WTC11 (cell line): ENCODE measurements around the gene DYNLT3. TPM values are rescaled to one million over a fixed set of nuclear protein-coding genes. Genes with fewer than 3 reads are reported as not detected.

ENCODE experiments used
- ATAC-seq: fragments of 200-7000 bp; cut with Tn5 transposase; 2 replicates; pipeline ENCODE4 v1.10.0; 2021; ENCODE audit warnings: mild to moderate bottlenecking, moderate library complexity
- CTCF ChIA-PET: fragments of 300-600 bp; sonication (Branson Sonifier 250); formaldehyde crosslinking; loops from one replicate; lab custom pipeline; 2021; ENCODE audit warnings: antibody characterized with exemption; lab: Charles Lee
- POLR2A ChIA-PET: fragments of 350-600 bp; sonication (Branson Sonifier 250); formaldehyde crosslinking; loops from one replicate; lab custom pipeline; 2021; ENCODE audit warnings: antibody characterized with exemption; lab: Charles Lee
- DNase-seq: peaks from one replicate; pipeline ENCODE4 v3.0.0; 2021; ENCODE audit warnings: low spot score
- H3K27ac Mint-ChIP-seq: 2 replicates; pipeline ENCODE4 v1.8.0; 2021; ENCODE audit warnings: mixed read lengths
- H3K27me3 Mint-ChIP-seq: 2 replicates; pipeline ENCODE4 v1.8.0; 2021; ENCODE audit warnings: low read depth, mild to moderate bottlenecking, moderate library complexity, mixed read lengths
- H3K36me3 Mint-ChIP-seq: 2 replicates; pipeline ENCODE4 v1.8.0; 2021; ENCODE audit warnings: mixed read lengths
- H3K4me1 Mint-ChIP-seq: 2 replicates; pipeline ENCODE4 v1.8.0; 2022; ENCODE audit warnings: mixed read lengths
- H3K4me3 Mint-ChIP-seq: 2 replicates; pipeline ENCODE4 v1.8.0; 2021; ENCODE audit warnings: mild to moderate bottlenecking, moderate library complexity, mixed read lengths
- H3K9me3 Mint-ChIP-seq: 2 replicates; pipeline ENCODE4 v1.8.0; 2021; ENCODE audit warnings: mixed read lengths
- CREM ChIP-seq: sonication (generic); formaldehyde crosslinking; IDR thresholded peaks from 2 replicates; pipeline ENCODE4 v1.8.1; 2022; ENCODE audit warnings: mild to moderate bottlenecking, missing genetic modification reagents, moderate library complexity
- CTCF ChIP-seq: fragments of 200-600 bp; IDR thresholded peaks from 2 replicates; pipeline ENCODE4 v1.8.0; 2022; ENCODE audit warnings: antibody characterized with exemption
- E2F1 ChIP-seq: sonication (generic); formaldehyde crosslinking; IDR thresholded peaks from 2 replicates; pipeline ENCODE4 v1.8.0; 2022; ENCODE audit warnings: mild to moderate bottlenecking, missing genetic modification reagents
- EMX1 ChIP-seq: fragments of 250-450 bp; sonication (Bioruptor Pico); IDR thresholded peaks from 2 replicates; pipeline ENCODE4 v1.8.0; 2021; ENCODE audit warnings: mild to moderate bottlenecking
- ERG ChIP-seq: fragments of 250-450 bp; sonication (Bioruptor Pico); IDR thresholded peaks from 2 replicates; pipeline ENCODE4 v1.8.0; 2021; ENCODE audit warnings: mild to moderate bottlenecking
- FOXJ3 ChIP-seq: sonication (generic); formaldehyde crosslinking; IDR thresholded peaks from 2 replicates; pipeline ENCODE4 v1.9.0; 2021; ENCODE audit warnings: missing genetic modification reagents, mild to moderate bottlenecking, borderline replicate concordance
- FOXP1 ChIP-seq: sonication (generic); formaldehyde crosslinking; IDR thresholded peaks from 2 replicates; pipeline ENCODE4 v1.8.0; 2022; ENCODE audit warnings: missing genetic modification reagents, mild to moderate bottlenecking, moderate library complexity, borderline replicate concordance
- HMGA2 ChIP-seq: fragments of 250-450 bp; sonication (Bioruptor Pico); IDR thresholded peaks from 2 replicates; pipeline ENCODE4 v1.4.0; 2021; ENCODE audit warnings: mild to moderate bottlenecking, moderate library complexity
- NFYB ChIP-seq: sonication (generic); formaldehyde crosslinking; conservative IDR thresholded peaks from 2 replicates; pipeline ENCODE4 v1.8.0; 2022; ENCODE audit warnings: low read depth, missing genetic modification reagents
- NR1H2 ChIP-seq: sonication (generic); formaldehyde crosslinking; IDR thresholded peaks from 2 replicates; pipeline ENCODE4 v1.9.0; 2021; ENCODE audit warnings: mild to moderate bottlenecking, moderate library complexity, missing genetic modification reagents
- OVOL2 ChIP-seq: fragments of 250-450 bp; sonication (Bioruptor Pico); IDR thresholded peaks from 2 replicates; pipeline ENCODE4 v1.9.0; 2021; ENCODE audit warnings: mild to moderate bottlenecking, borderline replicate concordance
- PRRX2 ChIP-seq: fragments of 250-450 bp; sonication (Bioruptor Pico); IDR thresholded peaks from 2 replicates; pipeline ENCODE4 v1.8.0; 2021; ENCODE audit warnings: mild to moderate bottlenecking
- SOX15 ChIP-seq: fragments of 250-450 bp; sonication (Bioruptor Pico); IDR thresholded peaks from 2 replicates; pipeline ENCODE4 v1.9.0; 2021; ENCODE audit warnings: mild to moderate bottlenecking
- ZNF138 ChIP-seq: sonication (generic); formaldehyde crosslinking; conservative IDR thresholded peaks from 2 replicates; pipeline ENCODE4 v1.8.1; 2022; ENCODE audit warnings: mild to moderate bottlenecking, moderate library complexity, missing genetic modification reagents
- ZNF317 ChIP-seq: sonication (generic); formaldehyde crosslinking; IDR thresholded peaks from 2 replicates; pipeline ENCODE4 v1.8.1; 2023; ENCODE audit warnings: low read depth, mild to moderate bottlenecking, moderate library complexity, missing genetic modification reagents, borderline replicate concordance
- ZNF416 ChIP-seq: fragments of 250-450 bp; sonication (Bioruptor Pico); IDR thresholded peaks from 2 replicates; pipeline ENCODE4 v1.9.0; 2021; ENCODE audit warnings: mild to moderate bottlenecking, inconsistent platforms
- total RNA-seq: library from RNA; stranded (reverse); gene quantifications from 3 replicates; pipeline ENCODE4 v1.2.3, GENCODE V29; 2021
- TF ChIP-seq, protein P1 (sequence below): fragments of 250-450 bp; sonication (Bioruptor Pico); IDR thresholded peaks from 2 replicates; pipeline ENCODE4 v1.9.0; 2021; ENCODE audit warnings: mild to moderate bottlenecking
- TF ChIP-seq, protein P2 (sequence below): sonication (generic); formaldehyde crosslinking; IDR thresholded peaks from 2 replicates; pipeline ENCODE4 v1.8.1; 2023; ENCODE audit warnings: mild to moderate bottlenecking, missing genetic modification reagents, moderate library complexity
- TF ChIP-seq, protein P3 (sequence below): fragments of 250-450 bp; sonication (Bioruptor Pico); conservative IDR thresholded peaks from 2 replicates; pipeline ENCODE4 v1.9.0; 2021; ENCODE audit warnings: mild to moderate bottlenecking
- TF ChIP-seq, protein P4 (sequence below): sonication (generic); formaldehyde crosslinking; IDR thresholded peaks from 2 replicates; pipeline ENCODE4 v1.8.0; 2023; ENCODE audit warnings: mild to moderate bottlenecking, missing genetic modification reagents

Gene DYNLT3
- total RNA-seq, 1 experiment from 2014 or later = 5.1 TPM

DNA sequence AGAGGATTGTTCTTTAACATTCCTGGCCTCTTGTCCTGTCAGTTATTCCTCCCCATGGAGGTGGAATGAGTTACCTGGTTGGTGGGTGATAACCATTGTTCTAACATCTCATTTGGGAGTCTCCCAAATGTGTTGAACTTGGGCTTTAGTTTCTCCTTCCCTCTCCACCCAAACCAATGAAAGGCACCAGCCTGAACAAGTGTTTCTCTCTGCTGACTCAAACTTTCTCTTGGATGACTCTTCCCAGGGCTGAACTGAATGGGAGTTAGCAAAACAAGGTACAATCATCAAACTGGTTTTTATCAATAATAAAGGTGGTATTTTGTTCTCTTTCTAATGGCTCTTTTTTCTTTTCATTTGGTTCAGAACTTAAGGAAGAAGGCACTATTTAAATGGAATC, 2.7 kb downstream of the DYNLT3 start:
- no peak overlapping the region for H3K4me3 Mint-ChIP-seq
- no peak for TF ChIP-seq CTCF
- TF ChIP-seq, protein P1, sequence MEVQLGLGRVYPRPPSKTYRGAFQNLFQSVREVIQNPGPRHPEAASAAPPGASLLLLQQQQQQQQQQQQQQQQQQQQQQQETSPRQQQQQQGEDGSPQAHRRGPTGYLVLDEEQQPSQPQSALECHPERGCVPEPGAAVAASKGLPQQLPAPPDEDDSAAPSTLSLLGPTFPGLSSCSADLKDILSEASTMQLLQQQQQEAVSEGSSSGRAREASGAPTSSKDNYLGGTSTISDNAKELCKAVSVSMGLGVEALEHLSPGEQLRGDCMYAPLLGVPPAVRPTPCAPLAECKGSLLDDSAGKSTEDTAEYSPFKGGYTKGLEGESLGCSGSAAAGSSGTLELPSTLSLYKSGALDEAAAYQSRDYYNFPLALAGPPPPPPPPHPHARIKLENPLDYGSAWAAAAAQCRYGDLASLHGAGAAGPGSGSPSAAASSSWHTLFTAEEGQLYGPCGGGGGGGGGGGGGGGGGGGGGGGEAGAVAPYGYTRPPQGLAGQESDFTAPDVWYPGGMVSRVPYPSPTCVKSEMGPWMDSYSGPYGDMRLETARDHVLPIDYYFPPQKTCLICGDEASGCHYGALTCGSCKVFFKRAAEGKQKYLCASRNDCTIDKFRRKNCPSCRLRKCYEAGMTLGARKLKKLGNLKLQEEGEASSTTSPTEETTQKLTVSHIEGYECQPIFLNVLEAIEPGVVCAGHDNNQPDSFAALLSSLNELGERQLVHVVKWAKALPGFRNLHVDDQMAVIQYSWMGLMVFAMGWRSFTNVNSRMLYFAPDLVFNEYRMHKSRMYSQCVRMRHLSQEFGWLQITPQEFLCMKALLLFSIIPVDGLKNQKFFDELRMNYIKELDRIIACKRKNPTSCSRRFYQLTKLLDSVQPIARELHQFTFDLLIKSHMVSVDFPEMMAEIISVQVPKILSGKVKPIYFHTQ (CRISPR knock-in tag) = no peak
- no peak for TF ChIP-seq ZNF416 (CRISPR knock-in tag)
- no peak for TF ChIP-seq NFYB (CRISPR knock-in tag)
- TF ChIP-seq NR1H2 (CRISPR knock-in tag) = no peak
- TF ChIP-seq, protein P2, sequence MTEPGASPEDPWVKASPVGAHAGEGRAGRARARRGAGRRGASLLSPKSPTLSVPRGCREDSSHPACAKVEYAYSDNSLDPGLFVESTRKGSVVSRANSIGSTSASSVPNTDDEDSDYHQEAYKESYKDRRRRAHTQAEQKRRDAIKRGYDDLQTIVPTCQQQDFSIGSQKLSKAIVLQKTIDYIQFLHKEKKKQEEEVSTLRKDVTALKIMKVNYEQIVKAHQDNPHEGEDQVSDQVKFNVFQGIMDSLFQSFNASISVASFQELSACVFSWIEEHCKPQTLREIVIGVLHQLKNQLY (CRISPR knock-in tag) = no peak
- no peak for TF ChIP-seq ZNF138 (CRISPR knock-in tag)
- TF ChIP-seq PRRX2 (CRISPR knock-in tag) = no peak
- no peak for TF ChIP-seq FOXJ3 (CRISPR knock-in tag)
- TF ChIP-seq, protein P3, sequence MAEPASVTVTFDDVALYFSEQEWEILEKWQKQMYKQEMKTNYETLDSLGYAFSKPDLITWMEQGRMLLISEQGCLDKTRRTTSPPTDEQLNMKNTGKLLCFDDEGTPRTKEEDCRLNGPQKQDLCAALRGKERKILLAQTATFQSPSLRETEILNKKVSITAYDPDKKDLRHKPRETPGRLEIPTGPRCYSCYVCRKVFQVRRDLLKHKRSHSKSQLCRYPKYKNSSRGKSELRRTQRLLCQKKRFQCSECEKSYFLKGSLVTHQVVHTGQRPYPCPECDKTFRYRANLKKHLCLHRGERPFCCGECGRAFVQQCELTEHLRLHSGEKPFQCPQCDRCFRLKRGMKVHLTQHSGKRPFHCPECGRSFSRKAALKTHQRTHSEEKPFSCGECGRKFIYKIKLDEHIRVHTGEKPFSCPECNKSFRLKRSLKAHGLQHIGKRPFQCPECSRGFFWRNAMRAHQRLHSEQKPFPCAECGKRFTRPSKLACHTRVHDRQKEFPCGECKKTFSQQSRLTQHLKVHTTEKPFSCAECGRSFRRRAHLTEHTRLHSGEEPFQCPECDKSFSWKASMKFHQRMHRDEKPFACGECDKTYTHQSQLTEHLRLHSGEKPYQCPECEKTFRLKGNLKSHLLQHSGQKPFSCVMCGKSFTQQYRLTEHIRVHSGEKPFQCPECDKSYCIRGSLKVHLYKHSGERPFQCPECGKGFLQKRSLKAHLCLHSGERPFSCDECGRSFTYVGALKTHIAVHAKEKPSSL = no peak
- TF ChIP-seq SOX15 (CRISPR knock-in tag) = no peak
- TF ChIP-seq HMGA2 = no peak
- CTCF ChIA-PET = no interaction called here
- peaks cover 1% of the 10 kb centered on the region; the same call in 1 of the 2 replicates for H3K27me3 Mint-ChIP-seq
- H3K27ac Mint-ChIP-seq = no peak overlapping the region
- DNase-seq (no peak), ATAC-seq (no peak)
- POLR2A ChIA-PET = no interaction called here
- H3K36me3 Mint-ChIP-seq = no peaks in the 10 kb centered on the region
- H3K4me1 Mint-ChIP-seq = no peaks in the 10 kb centered on the region
- no peaks in the 10 kb centered on the region for H3K9me3 Mint-ChIP-seq

DNA sequence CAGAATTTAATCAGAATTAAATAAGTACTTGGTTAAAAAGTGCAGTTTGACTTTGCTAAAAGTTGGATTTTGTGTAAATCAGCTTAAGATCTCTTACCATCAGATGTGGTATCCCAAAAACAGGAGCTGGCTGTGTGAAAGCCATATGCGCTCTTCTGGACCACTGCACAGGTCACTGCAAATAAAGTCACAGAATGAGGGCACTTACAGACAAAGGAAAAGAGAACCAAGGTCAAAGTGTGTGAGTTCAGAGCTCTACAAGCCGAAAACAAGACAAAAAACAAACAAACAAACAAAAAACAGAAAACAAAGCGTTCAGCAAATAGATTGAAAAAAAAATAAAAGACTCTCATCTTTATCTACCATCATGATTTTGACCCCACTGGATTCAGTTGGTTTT, 6.4 kb downstream of the DYNLT3 start:
- Mint-ChIP-seq H3K4me1 (no peaks in the 10 kb centered on the region), H3K4me3 (no peak overlapping the region), H3K27me3 (no peaks in the 10 kb centered on the region), H3K9me3 (no peaks in the 10 kb centered on the region), H3K27ac (no peak overlapping the region), H3K36me3 (no peaks in the 10 kb centered on the region)
- POLR2A ChIA-PET = no interaction called here
- ATAC-seq = no peak
- DNase-seq = no peak
- CTCF ChIA-PET = no interaction called here
- no peak for TF ChIP-seq ZNF317 (CRISPR knock-in tag)
- TF ChIP-seq OVOL2 (CRISPR knock-in tag) = no peak
- TF ChIP-seq, protein P1 (CRISPR knock-in tag) = no peak
- TF ChIP-seq CREM = no peak
- TF ChIP-seq FOXP1 (CRISPR knock-in tag) = no peak
- TF ChIP-seq ERG (CRISPR knock-in tag) = no peak
- TF ChIP-seq E2F1 (CRISPR knock-in tag) = no peak
- TF ChIP-seq EMX1 (CRISPR knock-in tag) = no peak
- TF ChIP-seq, protein P4, sequence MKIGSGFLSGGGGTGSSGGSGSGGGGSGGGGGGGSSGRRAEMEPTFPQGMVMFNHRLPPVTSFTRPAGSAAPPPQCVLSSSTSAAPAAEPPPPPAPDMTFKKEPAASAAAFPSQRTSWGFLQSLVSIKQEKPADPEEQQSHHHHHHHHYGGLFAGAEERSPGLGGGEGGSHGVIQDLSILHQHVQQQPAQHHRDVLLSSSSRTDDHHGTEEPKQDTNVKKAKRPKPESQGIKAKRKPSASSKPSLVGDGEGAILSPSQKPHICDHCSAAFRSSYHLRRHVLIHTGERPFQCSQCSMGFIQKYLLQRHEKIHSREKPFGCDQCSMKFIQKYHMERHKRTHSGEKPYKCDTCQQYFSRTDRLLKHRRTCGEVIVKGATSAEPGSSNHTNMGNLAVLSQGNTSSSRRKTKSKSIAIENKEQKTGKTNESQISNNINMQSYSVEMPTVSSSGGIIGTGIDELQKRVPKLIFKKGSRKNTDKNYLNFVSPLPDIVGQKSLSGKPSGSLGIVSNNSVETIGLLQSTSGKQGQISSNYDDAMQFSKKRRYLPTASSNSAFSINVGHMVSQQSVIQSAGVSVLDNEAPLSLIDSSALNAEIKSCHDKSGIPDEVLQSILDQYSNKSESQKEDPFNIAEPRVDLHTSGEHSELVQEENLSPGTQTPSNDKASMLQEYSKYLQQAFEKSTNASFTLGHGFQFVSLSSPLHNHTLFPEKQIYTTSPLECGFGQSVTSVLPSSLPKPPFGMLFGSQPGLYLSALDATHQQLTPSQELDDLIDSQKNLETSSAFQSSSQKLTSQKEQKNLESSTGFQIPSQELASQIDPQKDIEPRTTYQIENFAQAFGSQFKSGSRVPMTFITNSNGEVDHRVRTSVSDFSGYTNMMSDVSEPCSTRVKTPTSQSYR (CRISPR knock-in tag) = no peak
- no peak for TF ChIP-seq SOX15 (CRISPR knock-in tag)
